Lower leg skin (tissue), 4 donors: ENCODE measurements around the gene LEF1. TPM values are rescaled to one million over a fixed set of nuclear protein-coding genes. Genes with fewer than 3 reads are reported as not detected.

ENCODE experiments used
- DNase-seq, 2 donors: peaks; one replicate each; pipeline ENCODE4 v3.0.0-alpha.2; 2019; ENCODE audit warnings: low spot score in 2 of 2
- H3K4me3 ChIP-seq: fragments of 200-600 bp; sonication (generic); 2 replicates; pipeline ENCODE4 v1.5.1; 2017; ENCODE audit warnings: mild to moderate bottlenecking, low read depth; ENCODE audit not compliant: poor library complexity, severe bottlenecking
- POLR2A ChIP-seq, 2 donors: fragments of 450-650 bp; IDR thresholded peaks; one replicate each; pipeline ENCODE4 v1.6.1; 2016 to 2017; ENCODE audit warnings: antibody characterized with exemption in 2 of 2, mild to moderate bottlenecking in 1 of 2, moderate library complexity in 1 of 2
- WGBS, 2 donors: methylation state at CpG; one replicate each; pipeline ENCODE4 v1.1.5; 2018; 5-methylcytosine and 5-hydroxymethylcytosine counted together
- intact Hi-C: fragments of 100-400 bp; cut with DNase I; formaldehyde crosslinking; loops from one replicate; pipeline ENCODE4 v1.15.0; 2023; ENCODE audit warnings: low total_unique reads
- total RNA-seq, 4 donors: library from RNA; depleted of rRNA; stranded (reverse); fragments of >200 nt; gene quantifications; one replicate each; pipeline ENCODE4 v1.1.0, GENCODE V29; 2016
- TF ChIP-seq, protein P1 (sequence below), 3 donors: fragments of 450-650 bp; IDR thresholded peaks; one replicate each; pipeline ENCODE4 v1.5.1; 2016; ENCODE audit warnings: antibody characterized with exemption in 3 of 3, mild to moderate bottlenecking in 3 of 3, moderate library complexity in 2 of 3

Gene LEF1
- total RNA-seq, 4 donors from 2014 or later = 1.7 to 17.8 (median 7.8) TPM

DNA sequence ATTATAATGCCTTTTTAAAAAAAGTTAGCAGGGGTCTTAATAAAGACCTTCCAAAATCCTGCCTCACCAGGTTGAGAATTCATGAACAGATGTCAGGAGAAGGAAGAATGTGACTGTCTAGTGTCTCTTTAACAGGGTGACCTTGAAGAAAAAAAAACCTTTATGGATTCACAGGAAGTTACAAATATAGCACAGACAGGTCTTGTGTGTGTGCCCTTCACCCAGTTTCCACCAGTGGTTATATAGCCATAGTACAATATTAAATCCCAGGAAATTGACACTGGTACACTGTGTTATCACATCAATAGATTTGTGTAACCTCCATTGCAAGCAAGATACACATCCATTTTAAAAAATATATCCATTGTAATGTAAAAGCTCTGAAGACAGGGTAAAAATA lies 135.4 kb downstream of the LEF1 start:
- intact Hi-C loops = no loop called here
- H3K4me3 ChIP-seq = no peak overlapping the region
- TF ChIP-seq, protein P1, sequence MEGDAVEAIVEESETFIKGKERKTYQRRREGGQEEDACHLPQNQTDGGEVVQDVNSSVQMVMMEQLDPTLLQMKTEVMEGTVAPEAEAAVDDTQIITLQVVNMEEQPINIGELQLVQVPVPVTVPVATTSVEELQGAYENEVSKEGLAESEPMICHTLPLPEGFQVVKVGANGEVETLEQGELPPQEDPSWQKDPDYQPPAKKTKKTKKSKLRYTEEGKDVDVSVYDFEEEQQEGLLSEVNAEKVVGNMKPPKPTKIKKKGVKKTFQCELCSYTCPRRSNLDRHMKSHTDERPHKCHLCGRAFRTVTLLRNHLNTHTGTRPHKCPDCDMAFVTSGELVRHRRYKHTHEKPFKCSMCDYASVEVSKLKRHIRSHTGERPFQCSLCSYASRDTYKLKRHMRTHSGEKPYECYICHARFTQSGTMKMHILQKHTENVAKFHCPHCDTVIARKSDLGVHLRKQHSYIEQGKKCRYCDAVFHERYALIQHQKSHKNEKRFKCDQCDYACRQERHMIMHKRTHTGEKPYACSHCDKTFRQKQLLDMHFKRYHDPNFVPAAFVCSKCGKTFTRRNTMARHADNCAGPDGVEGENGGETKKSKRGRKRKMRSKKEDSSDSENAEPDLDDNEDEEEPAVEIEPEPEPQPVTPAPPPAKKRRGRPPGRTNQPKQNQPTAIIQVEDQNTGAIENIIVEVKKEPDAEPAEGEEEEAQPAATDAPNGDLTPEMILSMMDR (IDR thresholded peaks at IDR 0.05) = no peak
- TF ChIP-seq POLR2A (IDR thresholded peaks at IDR 0.05) = no peak

DNA sequence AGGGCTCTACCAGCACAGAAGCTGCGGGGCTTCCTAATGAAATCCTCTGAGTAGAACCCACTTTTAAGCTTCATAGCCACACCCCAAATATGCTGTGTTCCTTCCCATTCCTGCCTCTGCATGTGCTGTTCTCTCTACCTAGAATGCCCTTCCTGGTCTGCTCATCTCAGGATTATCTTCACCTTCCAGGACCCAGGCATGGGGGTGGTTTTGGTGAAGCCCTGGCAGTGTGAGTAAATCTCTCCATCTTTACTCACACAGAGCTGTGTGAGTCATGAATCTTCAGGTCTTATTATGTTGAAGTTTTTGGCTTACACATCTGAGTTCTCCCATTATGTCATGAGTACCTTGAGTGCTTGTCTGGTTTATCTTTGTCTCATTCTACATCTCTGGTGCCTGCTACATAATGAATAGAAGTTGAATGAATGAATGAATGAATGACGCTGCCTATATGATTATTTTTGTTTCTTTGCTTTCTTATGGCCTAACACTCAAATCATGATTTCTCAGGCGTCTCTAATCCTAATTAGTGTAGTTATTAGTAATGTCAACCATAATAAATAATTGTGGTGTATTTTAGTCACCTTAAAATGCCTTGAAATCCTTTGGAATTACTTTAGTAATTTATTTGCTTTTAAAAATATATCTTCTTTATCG lies 137.2 kb downstream of the LEF1 start:
- TF ChIP-seq, protein P1 (IDR thresholded peaks at IDR 0.05) = no peak
- no peak for TF ChIP-seq POLR2A (IDR thresholded peaks at IDR 0.05)
- no peak for DNase-seq
- intact Hi-C loops = no loop called here
- no peak overlapping the region for H3K4me3 ChIP-seq
- WGBS, 2 donors = 94 to 98% methylated on average over 4 of the region's 4 CpGs

More for the DNA sequence above, 135.4 kb downstream of the LEF1 start:
- no peak for DNase-seq

DNA sequence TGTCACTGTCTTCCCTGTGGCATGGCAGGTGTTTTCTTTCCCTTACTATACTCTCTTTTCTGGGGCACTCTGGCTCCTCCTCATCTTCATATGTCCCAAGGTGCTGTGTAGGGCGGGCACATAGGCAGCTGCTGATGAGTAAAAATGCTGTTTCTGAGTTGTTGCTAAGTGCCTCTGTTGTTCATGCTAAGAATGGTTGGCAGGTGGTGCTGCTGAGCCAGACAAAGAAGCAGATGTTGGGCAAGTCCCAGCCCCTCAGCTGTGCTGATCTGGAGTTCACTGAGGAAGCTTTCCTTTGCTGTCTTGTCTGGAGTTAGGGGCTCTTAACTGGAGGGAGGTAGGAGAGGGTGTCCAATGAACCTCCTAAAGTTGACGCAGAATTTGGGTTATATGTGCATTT lies 138.4 kb downstream of the LEF1 start:
- no peak for DNase-seq
- intact Hi-C loops = no loop called here
- WGBS, 2 donors = 66 to 72% methylated on average over 2 of the region's 2 CpGs
- H3K4me3 ChIP-seq = no peak overlapping the region
- no peak for TF ChIP-seq POLR2A (IDR thresholded peaks at IDR 0.05)
- TF ChIP-seq, protein P1 (IDR thresholded peaks at IDR 0.05) = no peak

DNA sequence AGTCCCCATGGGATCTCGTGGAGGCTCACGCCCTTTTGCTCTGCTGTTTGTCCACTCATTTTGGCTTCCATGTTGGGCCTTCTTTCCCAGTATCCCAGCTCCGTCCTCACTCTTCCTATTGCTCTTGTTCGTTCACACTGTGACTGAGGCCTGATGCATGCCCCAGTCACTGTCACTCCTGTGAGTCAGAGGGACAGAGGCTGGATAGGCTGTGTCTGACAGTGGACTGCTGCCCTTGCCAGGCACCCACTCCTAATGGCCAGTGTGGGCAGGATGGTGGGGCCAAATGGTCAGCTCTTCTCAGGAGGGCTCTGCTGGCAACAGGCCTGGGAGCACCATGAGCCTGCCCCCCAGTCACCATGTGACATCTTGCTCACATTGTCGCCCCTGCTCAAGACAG lies 139.0 kb downstream of the LEF1 start:
- 85 to 89% methylated on average over 5 of the region's 5 CpGs for WGBS, 2 donors
- intact Hi-C loops = no loop called here
- no peak for DNase-seq
- H3K4me3 ChIP-seq = no peak overlapping the region
- TF ChIP-seq, protein P1 (IDR thresholded peaks at IDR 0.05) = no peak
- TF ChIP-seq POLR2A (IDR thresholded peaks at IDR 0.05) = no peak

DNA sequence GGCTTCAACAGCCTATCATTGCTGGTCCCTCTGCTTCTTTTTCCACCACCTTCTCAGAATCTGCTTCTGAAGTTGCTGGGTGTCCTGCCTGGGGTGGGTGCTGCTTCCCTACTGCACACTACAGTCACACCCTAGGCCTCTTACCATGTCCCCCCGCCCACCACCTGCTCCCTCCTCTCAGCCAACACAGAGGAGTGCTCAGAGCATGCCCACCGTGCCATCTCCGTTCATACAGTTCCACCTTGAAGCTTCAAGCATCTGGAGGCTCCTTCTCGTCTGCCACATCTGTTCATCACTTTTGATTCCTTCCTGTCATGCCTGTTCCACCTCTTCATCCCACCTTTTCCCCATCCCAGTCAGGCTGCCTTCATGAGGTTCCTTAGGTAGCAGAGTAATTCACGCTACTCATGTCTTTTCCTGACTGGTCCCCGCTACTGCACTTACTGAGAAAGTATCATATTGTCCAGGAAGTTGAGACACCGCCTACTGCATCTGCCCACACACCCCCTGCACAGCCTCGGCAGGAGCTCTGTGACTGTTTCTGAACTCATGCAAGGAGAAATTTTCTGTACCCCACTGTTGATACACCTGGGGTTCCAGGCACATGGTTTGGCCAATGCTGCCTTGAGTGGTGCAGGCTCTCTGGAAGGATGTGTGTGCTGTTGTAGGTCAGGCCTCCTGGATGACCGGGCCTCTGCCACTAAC lies 139.6 kb downstream of the LEF1 start:
- TF ChIP-seq POLR2A (IDR thresholded peaks at IDR 0.05) = no peak
- TF ChIP-seq, protein P1 (IDR thresholded peaks at IDR 0.05) = no peak
- intact Hi-C loops = no loop called here
- 86 to 89% methylated on average over 9 of the region's 9 CpGs for WGBS, 2 donors
- no peak overlapping the region for H3K4me3 ChIP-seq
- DNase-seq = no peak

DNA sequence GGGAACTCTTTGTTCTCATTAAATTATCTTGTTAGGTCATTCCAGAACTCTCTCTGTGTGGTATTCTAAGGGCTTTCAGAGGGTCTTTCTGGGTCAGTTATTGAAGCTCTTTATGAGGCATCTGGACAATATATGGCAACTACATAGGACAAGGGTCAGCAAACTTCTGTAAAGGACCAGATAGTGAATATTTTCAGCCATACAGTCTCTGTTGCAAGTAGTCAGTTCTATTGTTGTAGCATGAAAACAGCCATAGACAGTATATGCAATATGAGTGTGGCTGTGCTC lies 143.9 kb downstream of the LEF1 start:
- TF ChIP-seq, protein P1 (IDR thresholded peaks at IDR 0.05) = no peak
- TF ChIP-seq POLR2A (IDR thresholded peaks at IDR 0.05) = no peak
- no peak for DNase-seq
- intact Hi-C loops = no loop called here
- H3K4me3 ChIP-seq = no peak overlapping the region
